Stimulated activated CD4-positive, alpha-beta T cell treated with anti-CD3 and anti-CD28 coated beads, Interleukin-4, amount 100 ng/mL, for 48 hours (primary cell): Measurements from ENCODE around the gene DIDO1.

Experiments
- DNase-seq, 2 donors: peaks; one replicate each; pipeline ENCODE4 v3.0.0-alpha.2; 2020; ENCODE audit warnings: low read depth in 2 of 2

DIDO1 gene

DNA sequence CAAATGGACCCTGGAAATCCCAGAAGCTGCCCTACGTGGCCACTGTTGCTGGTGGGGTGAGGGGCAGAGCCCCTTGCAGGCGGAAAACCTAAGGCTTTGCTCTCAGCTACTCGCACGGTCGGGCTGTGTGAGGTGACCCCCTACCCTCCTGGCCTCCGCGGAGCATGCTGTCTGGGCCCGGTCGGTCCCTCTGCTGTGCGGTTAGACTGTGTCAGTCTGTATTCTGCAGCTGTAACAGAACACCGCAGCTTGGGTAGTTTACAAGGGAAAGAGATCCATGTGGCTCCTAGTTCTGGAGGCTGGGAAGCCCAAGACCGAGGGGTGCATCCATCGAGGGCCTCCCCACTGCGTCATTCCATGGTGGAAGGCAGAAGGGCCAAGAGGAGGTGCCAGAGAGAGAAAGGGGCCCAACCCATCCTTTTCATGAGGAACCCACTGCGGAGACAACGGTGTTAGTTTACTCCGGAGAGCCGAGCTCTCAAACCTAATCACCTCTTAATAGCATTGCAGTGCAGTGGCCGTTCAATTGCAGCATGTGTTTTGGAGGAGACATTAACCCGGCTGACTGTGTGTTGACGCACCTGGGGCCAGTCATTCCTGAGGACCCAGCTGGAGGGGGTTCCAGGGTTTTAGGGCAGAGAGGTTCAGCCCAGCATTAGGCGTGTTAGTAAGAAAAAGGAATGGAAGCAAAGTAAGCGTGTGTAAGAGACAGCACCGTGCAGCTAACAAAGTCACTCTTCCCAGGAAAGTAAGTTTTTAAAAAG lies 91.2 kb downstream of the DIDO1 start:
- no peak for DNase-seq

DNA sequence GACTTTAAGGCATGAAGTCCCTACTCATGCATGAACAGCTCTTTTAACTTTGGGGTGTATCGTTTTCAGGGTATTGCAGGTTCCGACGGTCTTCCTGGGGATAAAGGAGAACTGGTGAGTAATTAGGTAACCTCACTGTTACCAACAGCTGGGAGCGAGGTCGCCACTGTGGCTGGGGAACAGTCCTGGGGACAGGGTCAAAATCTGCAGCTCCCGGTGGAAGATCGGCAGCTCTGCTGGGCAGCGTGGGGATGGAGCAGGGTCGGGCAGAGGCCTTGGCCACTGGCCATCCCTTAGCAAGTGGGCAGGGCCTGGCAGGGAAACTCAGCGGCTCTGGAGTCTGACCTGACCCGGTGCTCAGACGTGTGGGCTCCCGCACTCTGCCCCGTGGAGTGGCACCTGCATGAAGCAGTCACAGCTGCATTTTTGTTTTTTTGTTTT lies 93.3 kb downstream of the DIDO1 start:
- DNase-seq = no peak

DNA sequence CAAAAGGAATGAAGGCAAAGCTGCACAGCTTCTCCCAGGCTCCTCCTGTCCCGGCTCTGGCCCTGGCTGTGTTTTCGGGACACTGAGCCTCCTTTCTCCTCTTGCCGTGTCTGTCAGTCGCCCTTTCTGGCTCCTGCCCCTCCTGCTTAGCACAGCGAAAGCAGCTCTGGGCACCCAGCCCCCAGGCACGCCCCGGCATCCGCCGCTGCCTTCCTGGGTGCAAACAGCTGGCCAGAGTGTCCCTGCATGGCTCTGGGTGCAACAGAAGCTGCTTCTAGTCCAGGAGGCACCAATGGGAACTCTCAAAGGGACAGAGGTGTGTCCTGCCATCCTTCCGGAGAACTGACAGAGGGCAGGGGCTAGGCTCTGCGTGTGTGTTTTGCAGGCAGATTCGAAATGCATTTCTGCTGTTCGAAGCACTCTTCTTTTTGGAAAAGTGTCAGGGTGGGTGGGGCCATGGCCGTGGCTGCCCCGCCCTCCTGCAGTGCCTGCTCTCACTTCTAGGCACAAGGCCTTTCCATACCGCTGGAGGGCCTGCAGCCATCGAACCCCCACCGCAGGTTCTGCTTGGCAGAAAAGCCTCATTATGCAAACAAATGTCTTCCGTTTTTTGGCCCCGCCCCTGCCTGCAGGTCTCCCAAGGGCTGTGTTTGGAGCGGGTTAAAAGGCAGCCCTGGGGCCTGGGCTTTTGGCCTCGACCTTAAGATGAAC lies 93.9 kb downstream of the DIDO1 start:
- peak in 1 of 2 donors; percentile 32 for DNase-seq

DNA sequence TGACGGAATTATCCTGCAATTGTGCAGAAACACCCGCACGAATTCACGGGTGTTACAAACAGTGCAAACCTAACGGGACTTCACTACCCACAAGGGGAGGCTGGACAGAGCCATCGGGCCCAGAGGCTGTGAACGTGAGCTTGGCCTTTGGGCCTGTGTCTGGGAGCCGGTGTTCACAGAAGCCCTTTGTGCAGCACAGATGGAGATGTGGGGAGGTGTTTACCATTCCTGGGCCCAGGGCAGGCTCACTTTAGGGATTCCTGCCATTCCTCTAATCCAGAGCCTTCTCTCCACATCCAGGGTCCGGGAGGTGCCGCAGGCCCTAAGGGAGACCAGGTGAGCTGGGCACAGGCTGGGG lies 94.5 kb downstream of the DIDO1 start:
- DNase-seq = no peak

DNA sequence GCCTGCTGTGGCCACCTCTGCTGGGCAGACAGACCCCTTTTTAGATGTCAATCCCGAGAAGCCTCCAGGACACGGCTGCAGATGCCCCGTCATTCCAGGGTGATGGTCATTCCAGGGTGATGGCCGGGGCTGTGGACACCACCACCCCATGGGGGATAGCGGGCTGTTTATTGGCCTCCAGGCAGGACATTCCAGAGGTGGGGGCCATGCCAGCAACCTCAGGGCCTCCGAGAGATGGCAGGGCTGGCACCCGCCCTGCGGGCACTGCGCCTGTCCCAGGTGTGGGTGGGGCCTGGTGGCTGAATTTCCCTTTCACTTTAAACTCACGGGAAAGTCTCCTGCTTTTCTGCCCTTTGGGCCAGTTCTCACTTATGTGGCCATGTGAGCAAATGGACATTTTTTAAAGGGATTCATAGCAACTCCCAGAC lies 94.9 kb downstream of the DIDO1 start:
- no peak for DNase-seq

DNA sequence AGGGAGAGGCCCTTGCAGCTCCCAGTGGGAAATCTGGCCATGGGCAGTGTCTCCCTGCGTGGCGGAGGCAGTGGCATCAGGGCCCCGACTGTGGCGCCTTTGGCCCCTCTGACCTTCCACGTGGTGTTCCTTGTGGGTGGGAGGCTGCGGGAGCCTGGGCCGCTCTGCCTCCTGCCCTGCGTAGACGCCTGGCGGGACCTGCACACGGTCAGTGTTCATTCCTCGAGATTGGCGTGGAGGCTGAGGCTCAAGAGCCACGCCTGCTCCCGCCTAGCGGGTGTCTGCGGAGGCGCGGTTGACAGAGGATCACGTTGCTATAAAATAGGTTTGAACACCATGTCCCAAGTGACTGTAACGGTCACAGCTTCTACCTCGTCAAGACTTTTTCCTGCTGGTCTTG lies 95.5 kb downstream of the DIDO1 start:
- no peak for DNase-seq

DNA sequence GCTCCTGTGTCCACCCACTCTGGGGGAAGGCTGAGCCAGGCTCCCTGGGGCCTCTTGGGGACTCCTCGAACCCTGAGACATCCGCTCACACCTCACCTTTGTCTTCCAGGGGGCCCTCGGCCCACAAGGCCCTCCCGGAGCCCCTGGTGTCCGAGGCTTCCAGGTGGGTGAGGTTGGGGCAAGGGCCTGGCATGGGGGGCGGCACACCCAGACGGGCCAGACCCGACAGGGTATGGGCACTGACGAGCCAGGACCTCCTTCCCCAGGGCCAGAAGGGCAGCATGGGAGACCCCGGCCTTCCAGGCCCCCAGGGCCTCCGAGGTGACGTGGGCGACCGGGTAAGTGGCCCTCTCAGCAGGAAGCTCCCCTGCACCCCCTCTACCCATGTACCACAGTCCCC lies 96.1 kb downstream of the DIDO1 start:
- DNase-seq = no peak

DNA sequence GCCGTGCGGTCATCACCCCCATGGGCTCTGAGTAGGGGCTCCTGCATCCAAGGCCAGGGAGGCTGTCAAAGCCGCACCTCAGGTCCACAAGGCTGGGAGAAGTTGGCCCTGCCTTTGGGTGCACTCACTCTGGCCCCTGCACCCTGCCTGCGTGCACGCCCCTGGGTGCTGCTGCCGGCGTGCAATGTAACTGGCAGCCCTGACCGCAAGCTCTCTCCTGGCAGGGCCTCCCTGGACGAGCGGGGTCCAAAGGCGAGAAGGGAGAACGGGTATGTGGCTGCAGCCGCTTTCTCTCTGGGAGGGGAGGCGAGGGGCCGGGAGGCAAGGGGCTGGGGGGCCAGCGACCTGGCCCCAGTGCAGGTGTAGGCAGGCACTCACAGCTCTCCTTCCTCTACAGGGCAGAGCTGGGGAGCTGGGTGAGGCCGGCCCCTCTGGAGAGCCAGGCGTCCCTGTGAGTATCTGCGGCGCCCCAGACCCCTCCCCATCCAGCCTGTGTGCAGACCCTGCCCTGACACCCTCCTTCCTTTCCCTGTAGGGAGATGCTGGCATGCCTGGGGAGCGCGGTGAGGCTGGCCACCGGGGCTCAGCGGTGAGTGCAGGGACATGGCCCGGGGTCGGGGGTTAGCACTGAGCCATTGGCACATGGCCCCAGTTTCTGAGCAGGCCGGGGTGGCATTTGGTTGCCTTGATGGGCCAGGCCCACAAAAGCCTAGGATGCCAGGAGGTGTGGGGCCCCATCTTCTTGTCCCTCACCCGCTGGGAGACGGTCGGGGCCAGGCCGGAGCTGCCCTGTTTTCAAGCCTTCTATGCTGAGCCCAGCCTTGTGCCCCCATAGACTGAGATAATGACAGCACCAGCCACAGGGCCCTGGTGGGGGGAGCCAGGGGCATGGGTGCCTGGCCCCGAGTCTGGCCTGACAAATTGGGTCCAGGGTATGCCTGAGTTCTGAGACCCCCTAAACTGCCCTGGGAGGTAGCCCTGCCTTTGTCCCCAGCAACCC lies 96.8 kb downstream of the DIDO1 start:
- no peak for DNase-seq

DNA sequence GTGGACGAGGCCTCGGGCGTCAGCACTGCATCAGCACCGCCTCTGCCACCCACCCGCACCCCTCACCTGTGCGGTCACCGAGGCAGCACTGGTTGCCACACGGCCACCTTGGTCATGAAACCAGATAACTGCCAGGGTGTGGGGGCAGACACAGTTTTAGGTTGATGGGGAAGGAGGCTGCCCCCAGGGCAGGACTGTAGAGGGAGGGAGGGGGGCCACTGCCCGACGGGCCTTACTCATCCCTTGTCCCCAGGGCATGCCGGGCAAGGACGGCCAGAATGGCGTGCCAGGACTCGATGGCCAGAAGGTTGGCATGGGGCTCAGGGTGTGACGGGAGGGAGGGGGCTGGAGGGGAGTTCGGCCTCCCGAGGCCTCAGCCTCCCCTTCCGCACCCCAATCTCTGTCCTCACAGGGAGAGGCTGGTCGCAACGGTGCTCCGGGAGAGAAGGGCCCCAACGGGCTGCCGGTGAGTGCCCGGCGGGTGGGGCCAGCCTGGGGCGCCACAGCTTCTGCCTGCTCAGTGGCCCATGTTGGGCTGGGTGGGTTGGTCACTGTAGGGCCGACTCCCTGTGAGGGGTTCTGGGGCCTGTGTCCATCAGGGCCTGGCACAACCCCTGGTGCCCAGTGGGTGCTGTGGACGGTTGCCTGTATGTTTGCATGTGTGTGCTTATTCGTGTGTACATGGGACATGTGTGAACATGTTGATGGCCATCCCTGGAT lies 97.6 kb downstream of the DIDO1 start:
- no peak for DNase-seq

DNA sequence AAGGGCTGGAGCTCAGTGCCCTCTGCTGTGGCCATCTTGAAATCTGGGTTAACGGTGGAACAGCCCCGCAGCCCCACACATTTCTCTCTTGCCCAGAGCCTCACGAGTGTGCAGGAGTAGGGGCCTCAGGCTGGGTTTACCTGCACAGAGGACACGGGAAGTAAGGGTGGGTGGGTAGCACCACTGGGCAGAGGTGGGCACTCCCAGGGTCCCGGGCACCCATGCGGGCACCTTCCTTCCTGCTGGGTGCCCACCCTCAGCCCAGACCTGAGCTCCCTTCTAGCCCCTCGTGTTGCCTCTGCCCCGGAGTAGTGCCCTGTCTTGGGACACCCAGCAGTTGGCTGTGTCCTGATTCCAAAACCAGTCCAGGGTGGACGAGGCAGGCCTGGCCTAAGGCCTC lies 98.3 kb downstream of the DIDO1 start:
- no peak for DNase-seq
